Choroid plexus epithelial cell (primary cell): ENCODE data around the gene RET.

ENCODE experiments used
- DNase-seq: peaks from one replicate; pipeline ENCODE4 v3.0.0-alpha.2; 2010; ENCODE audit warnings: low read depth
- H3K4me3 ChIP-seq: 2 replicates; pipeline ENCODE4 v1.5.1; 2011; ENCODE audit warnings: low read depth, mild to moderate bottlenecking, control low read depth, low read length, moderate library complexity
- TF ChIP-seq, protein P1 (sequence below): conservative IDR thresholded peaks from 2 replicates; pipeline ENCODE4 v1.5.1; 2011; ENCODE audit warnings: low read depth, mild to moderate bottlenecking, control low read depth, inconsistent platforms, low read length, moderate library complexity

The RET gene

GRCh38 chr10:43040482-43041256 is 36.2 kb upstream of the RET start:
- TF ChIP-seq, protein P1, sequence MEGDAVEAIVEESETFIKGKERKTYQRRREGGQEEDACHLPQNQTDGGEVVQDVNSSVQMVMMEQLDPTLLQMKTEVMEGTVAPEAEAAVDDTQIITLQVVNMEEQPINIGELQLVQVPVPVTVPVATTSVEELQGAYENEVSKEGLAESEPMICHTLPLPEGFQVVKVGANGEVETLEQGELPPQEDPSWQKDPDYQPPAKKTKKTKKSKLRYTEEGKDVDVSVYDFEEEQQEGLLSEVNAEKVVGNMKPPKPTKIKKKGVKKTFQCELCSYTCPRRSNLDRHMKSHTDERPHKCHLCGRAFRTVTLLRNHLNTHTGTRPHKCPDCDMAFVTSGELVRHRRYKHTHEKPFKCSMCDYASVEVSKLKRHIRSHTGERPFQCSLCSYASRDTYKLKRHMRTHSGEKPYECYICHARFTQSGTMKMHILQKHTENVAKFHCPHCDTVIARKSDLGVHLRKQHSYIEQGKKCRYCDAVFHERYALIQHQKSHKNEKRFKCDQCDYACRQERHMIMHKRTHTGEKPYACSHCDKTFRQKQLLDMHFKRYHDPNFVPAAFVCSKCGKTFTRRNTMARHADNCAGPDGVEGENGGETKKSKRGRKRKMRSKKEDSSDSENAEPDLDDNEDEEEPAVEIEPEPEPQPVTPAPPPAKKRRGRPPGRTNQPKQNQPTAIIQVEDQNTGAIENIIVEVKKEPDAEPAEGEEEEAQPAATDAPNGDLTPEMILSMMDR = no peak
- no peak for DNase-seq
- no peak overlapping the region for H3K4me3 ChIP-seq

DNA sequence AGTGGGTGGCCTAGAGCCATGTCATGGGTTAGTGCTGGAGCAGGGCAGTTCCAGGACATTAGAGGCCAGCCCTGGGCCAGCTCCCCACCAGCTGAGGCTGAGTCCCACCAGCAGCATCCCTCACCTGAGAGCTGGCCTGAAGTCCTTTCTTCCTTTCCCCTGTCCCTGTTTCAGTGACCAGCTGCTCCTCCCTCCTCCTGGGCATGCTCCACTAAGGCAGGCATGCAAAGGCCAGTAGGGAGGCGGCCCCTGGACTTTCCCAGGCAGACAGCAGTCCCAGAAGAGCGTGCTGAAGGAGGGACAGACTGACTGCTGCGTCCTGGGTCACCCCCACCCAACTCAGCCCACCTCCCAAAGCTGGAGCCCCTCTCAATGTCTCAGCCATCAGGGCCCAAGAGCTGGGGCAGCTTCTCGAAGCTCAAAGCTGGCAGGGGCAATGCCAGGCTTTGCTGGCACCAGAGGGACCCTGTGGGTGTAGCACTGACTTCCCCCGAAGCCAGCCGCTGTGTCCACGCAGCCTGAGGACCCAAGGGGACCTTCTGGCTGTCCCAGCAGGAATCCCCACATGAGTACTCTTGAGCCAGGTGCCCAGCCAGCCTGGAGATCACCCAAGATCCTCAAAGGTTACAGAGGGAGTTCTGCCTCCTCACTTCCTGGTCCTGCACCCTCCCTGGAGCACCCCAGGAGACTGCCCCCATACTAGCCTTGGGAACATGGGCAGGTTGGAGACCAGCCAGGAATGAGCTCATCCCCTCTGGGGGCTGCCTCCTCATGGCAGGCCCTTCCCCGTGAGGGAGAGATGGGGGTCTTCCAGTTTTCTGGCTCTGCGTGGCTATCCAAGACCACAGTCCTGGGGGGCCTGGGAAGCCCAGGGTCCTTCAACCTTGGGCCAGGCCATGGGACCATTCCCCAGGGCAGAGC is 35.2 kb upstream of the RET start:
- TF ChIP-seq, protein P1 = no peak
- no peak overlapping the region for H3K4me3 ChIP-seq
- DNase-seq = no peak

- no peak for DNase-seq
- H3K4me3 ChIP-seq = no peak overlapping the region
- TF ChIP-seq, protein P1 = no peak
Observed at GRCh38 chr10:43042503-43043341, 34.1 kb upstream of the RET start.

DNA sequence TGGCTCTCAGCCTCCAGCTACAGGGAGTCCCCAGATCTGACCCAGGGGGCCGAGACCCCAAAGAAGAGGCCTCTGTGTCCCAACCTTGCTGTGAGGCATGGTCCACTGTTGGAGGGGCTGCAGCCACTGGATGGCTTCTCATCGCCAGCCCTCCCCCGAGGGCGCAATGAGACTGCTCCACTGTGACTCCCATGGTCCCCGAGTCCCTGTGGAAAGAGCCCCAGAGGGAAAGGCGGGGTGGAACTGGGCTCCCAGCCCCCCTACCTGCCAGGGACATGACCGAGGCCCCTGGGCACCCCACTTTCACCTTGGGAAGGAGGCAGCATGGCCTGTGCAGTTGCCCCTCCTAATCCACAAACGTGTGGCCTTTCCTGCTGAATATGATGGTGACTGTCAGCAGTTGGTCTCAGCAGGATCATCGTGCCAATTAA is 33.5 kb upstream of the RET start:
- TF ChIP-seq, protein P1 = no peak
- DNase-seq = no peak
- H3K4me3 ChIP-seq = no peak overlapping the region

GRCh38 chr10:43043773-43044447 is 33.0 kb upstream of the RET start:
- TF ChIP-seq, protein P1 = no peak
- no peak for DNase-seq
- H3K4me3 ChIP-seq = no peak overlapping the region

DNA sequence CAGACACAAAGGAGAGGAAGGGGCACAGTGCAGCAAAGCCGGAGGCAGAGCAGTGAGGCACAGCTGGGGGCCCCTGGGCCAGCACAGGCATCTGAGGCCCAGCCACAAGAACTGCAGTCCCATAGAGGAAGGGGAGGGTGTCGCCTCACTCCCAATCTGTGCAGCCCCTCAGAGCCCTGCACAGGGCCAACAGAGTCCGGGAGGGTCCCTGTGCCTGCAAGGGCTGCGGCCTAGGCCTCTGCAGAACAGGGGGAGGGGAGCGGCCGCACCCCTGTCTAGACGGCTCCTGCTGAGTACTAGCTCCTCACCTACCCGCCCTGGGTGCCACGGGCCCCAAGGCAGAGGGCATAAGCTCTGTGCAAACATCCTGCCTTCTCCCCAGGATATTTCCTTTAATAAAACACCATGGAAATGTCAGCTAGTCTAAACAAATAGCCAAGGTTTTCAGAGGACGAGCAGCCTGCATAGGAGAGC is 32.4 kb upstream of the RET start:
- DNase-seq = no peak
- TF ChIP-seq, protein P1 = no peak
- no peak overlapping the region for H3K4me3 ChIP-seq
